HepG2 (cell line): ENCODE data around the gene SLC45A3. TPM values are rescaled to one million over a fixed set of nuclear protein-coding genes. Genes with fewer than 3 reads are reported as not detected.

ENCODE experiments used
- CTCF ChIP-seq: sonication (generic); formaldehyde crosslinking; IDR thresholded peaks from 2 replicates; pipeline ENCODE4 v1.5.0; 2020; ENCODE audit warnings: mild to moderate bottlenecking, missing genetic modification reagents, moderate library complexity
- ERF ChIP-seq: IDR thresholded peaks from 2 replicates; pipeline ENCODE4 v1.6.1; 2018; ENCODE audit warnings: missing biosample characterization, missing genetic modification reagents
- FOSL2 ChIP-seq: sonication (generic); formaldehyde crosslinking; IDR thresholded peaks from 2 replicates; pipeline ENCODE4 v1.4.0; 2020; ENCODE audit warnings: missing genetic modification reagents
- HDAC1 ChIP-seq: sonication (generic); formaldehyde crosslinking; IDR thresholded peaks from 2 replicates; pipeline ENCODE4 v1.5.1; 2020; ENCODE audit warnings: mild to moderate bottlenecking, missing genetic modification reagents
- HMG20A ChIP-seq: IDR thresholded peaks from 2 replicates; pipeline ENCODE4 v1.6.1; 2016; ENCODE audit warnings: borderline replicate concordance
- HOXA3 ChIP-seq: sonication (generic); formaldehyde crosslinking; IDR thresholded peaks from 2 replicates; pipeline ENCODE4 v1.5.0; 2020; ENCODE audit warnings: missing genetic modification reagents
- KLF15 ChIP-seq: sonication (generic); formaldehyde crosslinking; IDR thresholded peaks from 2 replicates; pipeline ENCODE4 v1.8.1; 2023; ENCODE audit warnings: borderline replicate concordance, mild to moderate bottlenecking, inconsistent platforms, missing genetic modification reagents, mixed read lengths
- MIER2 ChIP-seq: IDR thresholded peaks from 2 replicates; pipeline ENCODE4 v1.6.1; 2016; ENCODE audit warnings: missing biosample characterization, missing genetic modification reagents
- MXD1 ChIP-seq: sonication (generic); formaldehyde crosslinking; IDR thresholded peaks from 2 replicates; pipeline ENCODE4 v1.4.0; 2020; ENCODE audit warnings: mild to moderate bottlenecking, missing genetic modification reagents
- PHF8 ChIP-seq: sonication (generic); formaldehyde crosslinking; IDR thresholded peaks from 2 replicates; pipeline ENCODE4 v1.5.0; 2020; ENCODE audit warnings: missing genetic modification reagents
- POLR2A ChIP-seq, 2 experiments: IDR thresholded peaks; 2 replicates each; pipeline ENCODE4 v1.6.1; 2011; ENCODE audit warnings: low read depth in 2 of 2, low read length in 2 of 2, mild to moderate bottlenecking in 1 of 2, moderate library complexity in 1 of 2; ENCODE audit not compliant: insufficient read depth in 1 of 2
- RAD51 ChIP-seq: fragments of 450-650 bp; IDR thresholded peaks from 2 replicates; pipeline ENCODE4 v1.6.1; 2016; ENCODE audit warnings: borderline replicate concordance
- RCOR2 ChIP-seq: IDR thresholded peaks from 2 replicates; pipeline ENCODE4 v1.6.1; 2016; ENCODE audit warnings: missing biosample characterization, missing genetic modification reagents
- RFX5 ChIP-seq: IDR thresholded peaks from 2 replicates; pipeline ENCODE4 v1.6.1; 2011; ENCODE audit warnings: low read depth, low read length, improper control_type of control experiment
- U2AF2 ChIP-seq: fragments of 200-400 bp; formaldehyde crosslinking; IDR thresholded peaks from 2 replicates; pipeline ENCODE4 v1.6.1; 2017; ENCODE audit warnings: low read depth, mild to moderate bottlenecking, low read length
- ZFP90 ChIP-seq: sonication (generic); formaldehyde crosslinking; IDR thresholded peaks from 2 replicates; pipeline ENCODE4 v1.8.0; 2022; ENCODE audit warnings: missing genetic modification reagents, mild to moderate bottlenecking, inconsistent platforms, borderline replicate concordance
- ZNF225 ChIP-seq: sonication (generic); formaldehyde crosslinking; IDR thresholded peaks from 2 replicates; pipeline ENCODE4 v1.4.0; 2020; ENCODE audit warnings: mild to moderate bottlenecking, missing genetic modification reagents
- ZNF260 ChIP-seq: sonication (generic); formaldehyde crosslinking; IDR thresholded peaks from 2 replicates; pipeline ENCODE4 v1.4.0; 2020; ENCODE audit warnings: missing genetic modification reagents, low read depth, mild to moderate bottlenecking, borderline replicate concordance
- ZNF598 ChIP-seq: sonication (generic); formaldehyde crosslinking; IDR thresholded peaks from 2 replicates; pipeline ENCODE4 v1.5.1; 2020; ENCODE audit warnings: mild to moderate bottlenecking, missing genetic modification reagents, borderline replicate concordance
- ZNF749 ChIP-seq: sonication (generic); formaldehyde crosslinking; IDR thresholded peaks from 2 replicates; pipeline ENCODE4 v1.8.0; 2022; ENCODE audit warnings: mild to moderate bottlenecking, missing genetic modification reagents, moderate library complexity, borderline replicate concordance
- ZSCAN21 ChIP-seq: sonication (generic); formaldehyde crosslinking; IDR thresholded peaks from 2 replicates; pipeline ENCODE4 v1.8.0; 2022; ENCODE audit warnings: mild to moderate bottlenecking, missing genetic modification reagents, moderate library complexity, borderline replicate concordance
- polyA plus RNA-seq, 8 experiments: library from polyadenylated mRNA; depleted of rRNA in 3 of 8; stranded (reverse) in 7 of 8; unstranded in 1 of 8; fragments of >200 nt; fragmentation: Illumina TruSeq in 4 of 8; extraction: Trizol in 4 of 8; gene quantifications; 2 replicates each; pipeline versions ENCODE4 v1.2.1 to v1.2.3, GENCODE V29; 2011 to 2016; ENCODE audit warnings: low read depth in 4 of 8, missing spikeins in 1 of 8, mixed read lengths in 1 of 8; ENCODE audit not compliant: insufficient read depth in 1 of 8
- total RNA-seq, 5 experiments: library from RNA; depleted of rRNA; stranded (reverse); fragments of >200 nt; fragmentation: Illumina TruSeq; extraction: Trizol; gene quantifications; 2 replicates each; pipeline ENCODE4 v1.2.3, GENCODE V29; 2016; ENCODE audit warnings: low read depth in 1 of 5
- TF ChIP-seq, protein P1 (sequence below): sonication (generic); formaldehyde crosslinking; IDR thresholded peaks from 2 replicates; pipeline ENCODE4 v1.4.0; 2020; ENCODE audit warnings: missing genetic modification reagents
- TF ChIP-seq, protein P2 (sequence below): sonication (generic); formaldehyde crosslinking; IDR thresholded peaks from 2 replicates; pipeline ENCODE4 v1.4.0; 2020; ENCODE audit warnings: missing genetic modification reagents, borderline replicate concordance

The SLC45A3 gene
- total and polyA plus RNA-seq, 2 of the 13 experiments (the other 11 are each of a cell fraction or from before 2014, with no cell fraction given): 3.4 to 4.1 TPM

- TF ChIP-seq, protein P1, sequence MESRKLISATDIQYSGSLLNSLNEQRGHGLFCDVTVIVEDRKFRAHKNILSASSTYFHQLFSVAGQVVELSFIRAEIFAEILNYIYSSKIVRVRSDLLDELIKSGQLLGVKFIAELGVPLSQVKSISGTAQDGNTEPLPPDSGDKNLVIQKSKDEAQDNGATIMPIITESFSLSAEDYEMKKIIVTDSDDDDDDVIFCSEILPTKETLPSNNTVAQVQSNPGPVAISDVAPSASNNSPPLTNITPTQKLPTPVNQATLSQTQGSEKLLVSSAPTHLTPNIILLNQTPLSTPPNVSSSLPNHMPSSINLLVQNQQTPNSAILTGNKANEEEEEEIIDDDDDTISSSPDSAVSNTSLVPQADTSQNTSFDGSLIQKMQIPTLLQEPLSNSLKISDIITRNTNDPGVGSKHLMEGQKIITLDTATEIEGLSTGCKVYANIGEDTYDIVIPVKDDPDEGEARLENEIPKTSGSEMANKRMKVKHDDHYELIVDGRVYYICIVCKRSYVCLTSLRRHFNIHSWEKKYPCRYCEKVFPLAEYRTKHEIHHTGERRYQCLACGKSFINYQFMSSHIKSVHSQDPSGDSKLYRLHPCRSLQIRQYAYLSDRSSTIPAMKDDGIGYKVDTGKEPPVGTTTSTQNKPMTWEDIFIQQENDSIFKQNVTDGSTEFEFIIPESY: no peak
- TF ChIP-seq ERF (peak; percentile 89), MXD1 (CRISPR knock-in tag) (no peak), ZNF260 (no peak), KLF15 (CRISPR knock-in tag) (no peak), ZFP90 (CRISPR knock-in tag) (0 out of 2 replicates have a peak, but pooled peaks have one; percentile 48), ZNF225 (CRISPR knock-in tag) (no peak), CTCF (CRISPR knock-in tag) (peak; percentile 92), HOXA3 (CRISPR knock-in tag) (peak; percentile 92), HDAC1 (CRISPR knock-in tag) (peak; percentile 58), U2AF2 (no peak), FOSL2 (peak; percentile 46; the same call in 1 of the 2 replicates), ZNF749 (CRISPR knock-in tag) (no peak; the same call in 1 of the 2 replicates), MIER2 (CRISPR knock-in tag) (no peak), RCOR2 (no peak), POLR2A (IDR thresholded peaks at IDR 0.05; ENCODE audit: insufficient read depth in 1 of 2, low read depth in 2 of 2, low read length in 2 of 2) (peak; percentile 90 to 98), ZSCAN21 (peak; percentile 74; the same call in 1 of the 2 replicates), PHF8 (CRISPR knock-in tag) (peak; percentile 81), RFX5 (no peak), RAD51 (no peak), ZNF598 (no peak; the same call in 1 of the 2 replicates), HMG20A (no peak)
- TF ChIP-seq, protein P2, sequence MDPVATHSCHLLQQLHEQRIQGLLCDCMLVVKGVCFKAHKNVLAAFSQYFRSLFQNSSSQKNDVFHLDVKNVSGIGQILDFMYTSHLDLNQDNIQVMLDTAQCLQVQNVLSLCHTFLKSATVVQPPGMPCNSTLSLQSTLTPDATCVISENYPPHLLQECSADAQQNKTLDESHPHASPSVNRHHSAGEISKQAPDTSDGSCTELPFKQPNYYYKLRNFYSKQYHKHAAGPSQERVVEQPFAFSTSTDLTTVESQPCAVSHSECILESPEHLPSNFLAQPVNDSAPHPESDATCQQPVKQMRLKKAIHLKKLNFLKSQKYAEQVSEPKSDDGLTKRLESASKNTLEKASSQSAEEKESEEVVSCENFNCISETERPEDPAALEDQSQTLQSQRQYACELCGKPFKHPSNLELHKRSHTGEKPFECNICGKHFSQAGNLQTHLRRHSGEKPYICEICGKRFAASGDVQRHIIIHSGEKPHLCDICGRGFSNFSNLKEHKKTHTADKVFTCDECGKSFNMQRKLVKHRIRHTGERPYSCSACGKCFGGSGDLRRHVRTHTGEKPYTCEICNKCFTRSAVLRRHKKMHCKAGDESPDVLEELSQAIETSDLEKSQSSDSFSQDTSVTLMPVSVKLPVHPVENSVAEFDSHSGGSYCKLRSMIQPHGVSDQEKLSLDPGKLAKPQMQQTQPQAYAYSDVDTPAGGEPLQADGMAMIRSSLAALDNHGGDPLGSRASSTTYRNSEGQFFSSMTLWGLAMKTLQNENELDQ (CRISPR knock-in tag): no peak
Observed at GRCh38 chr1:205631768-205632668, 48.3 kb downstream of the SLC45A3 start, which contains the start of gene ELK4 (continued).
